ENCODE results near the gene MAFG. TPM values are rescaled to one million over a fixed set of nuclear protein-coding genes. Genes with fewer than 3 reads are reported as not detected.

Gene MAFG
- total and polyA plus RNA-seq, 9 of the 15 experiments (the other 6 are each of a cell fraction or from before 2014, with no cell fraction given), result 1.1 to 58.1 (median 24.9) TPM

- TF ChIP-seq ZNF561 (CRISPR knock-in tag; conservative IDR thresholded peaks at IDR 0.05) (no peak), CREM (IDR thresholded peaks at IDR 0.05; ENCODE audit: low read depth) (0 out of 2 replicates have a peak, but pooled peaks have one; percentile 11), ZKSCAN3 (CRISPR knock-in tag; IDR thresholded peaks at IDR 0.05) (no peak), ZBTB8A (IDR thresholded peaks at IDR 0.05; ENCODE audit: partially characterized antibody) (no peak), ESRRA (IDR thresholded peaks at IDR 0.05; ENCODE audit: borderline replicate concordance, low read depth) (no peak; the same call in 1 of the 2 replicates), BRD4 (IDR thresholded peaks at IDR 0.05) (no peak), PTRF (tag; IDR thresholded peaks at IDR 0.05) (no peak), ETV1 (tag; conservative IDR thresholded peaks at IDR 0.05; ENCODE audit: low read depth) (no peak), NR2C1 (IDR thresholded peaks at IDR 0.05) (no peak), NR2C1 (tag; IDR thresholded peaks at IDR 0.05) (peak; percentile 49; the same call in 1 of the 2 replicates), HMG20B (CRISPR knock-in tag; IDR thresholded peaks at IDR 0.05) (no peak), E2F4 (CRISPR knock-in tag; IDR thresholded peaks at IDR 0.05; ENCODE audit: low read depth) (no peak), ZNF232 (CRISPR knock-in tag; IDR thresholded peaks at IDR 0.05) (peak; percentile 36; the same call in 1 of the 2 replicates), DPF2 (IDR thresholded peaks at IDR 0.05) (peak; percentile 20; the same call in 1 of the 2 replicates), ELK3 (CRISPR knock-in tag; IDR thresholded peaks at IDR 0.05) (no peak)
- TF ChIP-seq, protein P1, sequence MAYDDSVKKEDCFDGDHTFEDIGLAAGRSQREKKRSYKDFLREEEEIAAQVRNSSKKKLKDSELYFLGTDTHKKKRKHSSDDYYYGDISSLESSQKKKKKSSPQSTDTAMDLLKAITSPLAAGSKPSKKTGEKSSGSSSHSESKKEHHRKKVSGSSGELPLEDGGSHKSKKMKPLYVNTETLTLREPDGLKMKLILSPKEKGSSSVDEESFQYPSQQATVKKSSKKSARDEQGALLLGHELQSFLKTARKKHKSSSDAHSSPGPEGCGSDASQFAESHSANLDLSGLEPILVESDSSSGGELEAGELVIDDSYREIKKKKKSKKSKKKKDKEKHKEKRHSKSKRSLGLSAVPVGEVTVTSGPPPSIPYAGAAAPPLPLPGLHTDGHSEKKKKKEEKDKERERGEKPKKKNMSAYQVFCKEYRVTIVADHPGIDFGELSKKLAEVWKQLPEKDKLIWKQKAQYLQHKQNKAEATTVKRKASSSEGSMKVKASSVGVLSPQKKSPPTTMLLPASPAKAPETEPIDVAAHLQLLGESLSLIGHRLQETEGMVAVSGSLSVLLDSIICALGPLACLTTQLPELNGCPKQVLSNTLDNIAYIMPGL (CRISPR knock-in tag; IDR thresholded peaks at IDR 0.05), result no peak
- TF ChIP-seq, protein P2, sequence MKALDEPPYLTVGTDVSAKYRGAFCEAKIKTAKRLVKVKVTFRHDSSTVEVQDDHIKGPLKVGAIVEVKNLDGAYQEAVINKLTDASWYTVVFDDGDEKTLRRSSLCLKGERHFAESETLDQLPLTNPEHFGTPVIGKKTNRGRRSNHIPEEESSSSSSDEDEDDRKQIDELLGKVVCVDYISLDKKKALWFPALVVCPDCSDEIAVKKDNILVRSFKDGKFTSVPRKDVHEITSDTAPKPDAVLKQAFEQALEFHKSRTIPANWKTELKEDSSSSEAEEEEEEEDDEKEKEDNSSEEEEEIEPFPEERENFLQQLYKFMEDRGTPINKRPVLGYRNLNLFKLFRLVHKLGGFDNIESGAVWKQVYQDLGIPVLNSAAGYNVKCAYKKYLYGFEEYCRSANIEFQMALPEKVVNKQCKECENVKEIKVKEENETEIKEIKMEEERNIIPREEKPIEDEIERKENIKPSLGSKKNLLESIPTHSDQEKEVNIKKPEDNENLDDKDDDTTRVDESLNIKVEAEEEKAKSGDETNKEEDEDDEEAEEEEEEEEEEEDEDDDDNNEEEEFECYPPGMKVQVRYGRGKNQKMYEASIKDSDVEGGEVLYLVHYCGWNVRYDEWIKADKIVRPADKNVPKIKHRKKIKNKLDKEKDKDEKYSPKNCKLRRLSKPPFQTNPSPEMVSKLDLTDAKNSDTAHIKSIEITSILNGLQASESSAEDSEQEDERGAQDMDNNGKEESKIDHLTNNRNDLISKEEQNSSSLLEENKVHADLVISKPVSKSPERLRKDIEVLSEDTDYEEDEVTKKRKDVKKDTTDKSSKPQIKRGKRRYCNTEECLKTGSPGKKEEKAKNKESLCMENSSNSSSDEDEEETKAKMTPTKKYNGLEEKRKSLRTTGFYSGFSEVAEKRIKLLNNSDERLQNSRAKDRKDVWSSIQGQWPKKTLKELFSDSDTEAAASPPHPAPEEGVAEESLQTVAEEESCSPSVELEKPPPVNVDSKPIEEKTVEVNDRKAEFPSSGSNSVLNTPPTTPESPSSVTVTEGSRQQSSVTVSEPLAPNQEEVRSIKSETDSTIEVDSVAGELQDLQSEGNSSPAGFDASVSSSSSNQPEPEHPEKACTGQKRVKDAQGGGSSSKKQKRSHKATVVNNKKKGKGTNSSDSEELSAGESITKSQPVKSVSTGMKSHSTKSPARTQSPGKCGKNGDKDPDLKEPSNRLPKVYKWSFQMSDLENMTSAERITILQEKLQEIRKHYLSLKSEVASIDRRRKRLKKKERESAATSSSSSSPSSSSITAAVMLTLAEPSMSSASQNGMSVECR (CRISPR knock-in tag; IDR thresholded peaks at IDR 0.05), result no peak
These were observed 49.0 kb upstream of the MAFG start (continued) for GRCh38 chr17:81976332-81977210.
